Stomach (tissue), 9 donors: ENCODE results near the gene TRIM37. TPM values are rescaled to one million over a fixed set of nuclear protein-coding genes. Genes with fewer than 3 reads are reported as not detected.

Experiments used
- DNase-seq, 2 donors: peaks; one replicate each; pipeline versions ENCODE4 v3.0.0 to v3.0.0-alpha.2; 2013 to 2019
- H3K27ac ChIP-seq, 5 donors: fragments of 200-600 bp in 4 of 5; sonication (generic) in 4 of 5; one replicate each; pipeline ENCODE4 v1.5.1; 2013 to 2019; ENCODE audit warnings: mild to moderate bottlenecking in 1 of 5, moderate library complexity in 1 of 5
- H3K27me3 ChIP-seq, 3 donors: fragments of 200-600 bp; sonication (generic); one replicate each; pipeline ENCODE4 v1.5.1; 2017 to 2019; ENCODE audit warnings: mixed run types in 1 of 3
- H3K36me3 ChIP-seq, 4 donors: fragments of 200-600 bp; sonication (generic); 1 replicate in 3 of 4; 2 replicates in 1 of 4; pipeline ENCODE4 v1.5.1; 2016 to 2019
- H3K4me1 ChIP-seq, 4 donors: fragments of 200-600 bp; sonication (generic); one replicate each; pipeline ENCODE4 v1.5.1; 2016 to 2019
- H3K4me3 ChIP-seq, 4 donors: fragments of 200-600 bp; sonication (generic) in 3 of 4; one replicate each; pipeline ENCODE4 v1.5.1; 2016 to 2019; ENCODE audit warnings: mild to moderate bottlenecking in 1 of 4
- H3K9me3 ChIP-seq, 4 donors: fragments of 200-600 bp; sonication (generic); one replicate each; pipeline ENCODE4 v1.5.1; 2016 to 2019
- EP300 ChIP-seq: sonication (generic); formaldehyde crosslinking; IDR thresholded peaks from one replicate; pipeline ENCODE4 v1.6.1; 2017; ENCODE audit warnings: antibody characterized with exemption
- POLR2A ChIP-seq, 4 donors: fragments of 450-650 bp; IDR thresholded peaks; one replicate each; pipeline ENCODE4 v1.6.1; 2016; ENCODE audit warnings: antibody characterized with exemption in 4 of 4, control low read depth in 2 of 4, mild to moderate bottlenecking in 1 of 4, moderate library complexity in 1 of 4
- POLR2AphosphoS5 ChIP-seq, 3 donors: sonication (generic); formaldehyde crosslinking; IDR thresholded peaks; one replicate each; pipeline ENCODE4 v1.6.1; 2016; ENCODE audit warnings: antibody characterized with exemption in 3 of 3
- WGBS, 5 donors: extraction: QIAGEN DNeasy Blood & Tissue Kit in 3 of 5; methylation state at CpG; one replicate each; pipeline versions ENCODE4 v1.1.5 to v1.1.7; 2013 to 2018; 5-methylcytosine and 5-hydroxymethylcytosine counted together
- intact Hi-C: fragments of 100-400 bp; cut with DNase I; formaldehyde crosslinking; loops from one replicate; pipeline ENCODE4 v1.15.1; 2023; ENCODE audit warnings: low total_unique reads
- polyA plus RNA-seq, 3 donors: library from polyadenylated mRNA; stranded (reverse); fragments of 200-250 nt; gene quantifications; one replicate each; pipeline ENCODE4 v1.2.3, GENCODE V29; 2013
- total RNA-seq, 5 donors: library from RNA; depleted of rRNA; stranded (reverse); fragments of >200 nt; gene quantifications; one replicate each; pipeline versions ENCODE4 v1.1.0 to v1.2.3, GENCODE V29; 2014 to 2016
- TF ChIP-seq, protein P1 (sequence below), 7 experiments: fragments of 450-650 bp in 4 of 7; fragments of 200-600 bp in 3 of 7; sonication (generic) in 3 of 7; IDR thresholded peaks; one replicate each; pipeline ENCODE4 v1.5.1; 2016 to 2019; ENCODE audit warnings: antibody characterized with exemption in 7 of 7, control low read depth in 2 of 7, mild to moderate bottlenecking in 1 of 7
- donor health status: healthy with polysubstance abuse.
- donor health status: Bipolar disorder and iron deficiency.
- donor health status: healthy.

The TRIM37 gene
- total and polyA plus RNA-seq, 8 donors: 4.9 to 68.7 (median 29.0) TPM

DNA sequence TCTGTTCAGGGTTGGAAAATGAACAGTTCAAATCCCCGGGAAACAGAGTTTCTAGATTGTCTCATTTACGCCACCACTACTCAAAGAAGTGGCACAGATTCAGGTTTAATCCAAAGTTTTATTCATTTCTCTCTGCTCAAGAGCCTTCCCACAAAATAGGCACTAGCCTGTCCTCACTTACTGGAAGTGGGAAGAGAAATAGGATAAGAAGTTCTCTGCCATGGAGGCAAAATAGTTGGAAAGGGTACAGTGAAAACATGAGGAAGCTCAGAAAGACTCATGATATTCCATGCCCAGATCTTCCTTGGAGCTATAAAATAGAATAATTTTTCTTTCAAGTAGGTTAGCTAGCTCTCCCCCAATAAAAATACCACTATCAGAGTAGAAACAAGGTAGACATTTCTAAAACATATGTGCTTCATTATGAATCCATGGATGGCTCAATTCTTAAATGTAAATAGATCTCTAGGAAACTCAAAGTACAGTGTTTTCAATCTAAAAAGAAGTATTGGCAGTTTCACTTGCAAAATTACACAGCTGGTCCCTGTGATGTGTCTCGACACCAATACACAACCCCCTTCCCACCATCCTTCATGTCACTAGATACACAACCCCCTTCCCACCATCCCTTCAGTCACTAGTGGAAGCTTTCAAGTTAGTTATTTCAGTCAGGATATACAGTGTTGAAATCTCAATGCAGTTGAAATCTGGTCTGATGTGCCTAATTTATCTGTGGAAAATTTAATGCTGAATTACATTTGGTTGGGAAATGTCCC is 125.8 kb downstream of the TRIM37 start:
- 83 to 88% (median 88%) methylated on average over 3 of the region's 3 CpGs for WGBS, 5 donors
- no peaks in the 10 kb centered on the region for H3K4me1 ChIP-seq
- H3K9me3 ChIP-seq: no peaks in the 10 kb centered on the region
- no peaks in the 10 kb centered on the region for H3K36me3 ChIP-seq
- no peaks in the 10 kb centered on the region for H3K27me3 ChIP-seq
- no peak overlapping the region for H3K27ac ChIP-seq
- DNase-seq: no peak
- intact Hi-C loops: no loop called here
- H3K4me3 ChIP-seq: no peak overlapping the region
- TF ChIP-seq, protein P1, sequence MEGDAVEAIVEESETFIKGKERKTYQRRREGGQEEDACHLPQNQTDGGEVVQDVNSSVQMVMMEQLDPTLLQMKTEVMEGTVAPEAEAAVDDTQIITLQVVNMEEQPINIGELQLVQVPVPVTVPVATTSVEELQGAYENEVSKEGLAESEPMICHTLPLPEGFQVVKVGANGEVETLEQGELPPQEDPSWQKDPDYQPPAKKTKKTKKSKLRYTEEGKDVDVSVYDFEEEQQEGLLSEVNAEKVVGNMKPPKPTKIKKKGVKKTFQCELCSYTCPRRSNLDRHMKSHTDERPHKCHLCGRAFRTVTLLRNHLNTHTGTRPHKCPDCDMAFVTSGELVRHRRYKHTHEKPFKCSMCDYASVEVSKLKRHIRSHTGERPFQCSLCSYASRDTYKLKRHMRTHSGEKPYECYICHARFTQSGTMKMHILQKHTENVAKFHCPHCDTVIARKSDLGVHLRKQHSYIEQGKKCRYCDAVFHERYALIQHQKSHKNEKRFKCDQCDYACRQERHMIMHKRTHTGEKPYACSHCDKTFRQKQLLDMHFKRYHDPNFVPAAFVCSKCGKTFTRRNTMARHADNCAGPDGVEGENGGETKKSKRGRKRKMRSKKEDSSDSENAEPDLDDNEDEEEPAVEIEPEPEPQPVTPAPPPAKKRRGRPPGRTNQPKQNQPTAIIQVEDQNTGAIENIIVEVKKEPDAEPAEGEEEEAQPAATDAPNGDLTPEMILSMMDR (IDR thresholded peaks at IDR 0.05): no peak
- TF ChIP-seq POLR2A (IDR thresholded peaks at IDR 0.05): no peak
- TF ChIP-seq POLR2AphosphoS5 (IDR thresholded peaks at IDR 0.05): no peak
- TF ChIP-seq EP300: no peak

DNA sequence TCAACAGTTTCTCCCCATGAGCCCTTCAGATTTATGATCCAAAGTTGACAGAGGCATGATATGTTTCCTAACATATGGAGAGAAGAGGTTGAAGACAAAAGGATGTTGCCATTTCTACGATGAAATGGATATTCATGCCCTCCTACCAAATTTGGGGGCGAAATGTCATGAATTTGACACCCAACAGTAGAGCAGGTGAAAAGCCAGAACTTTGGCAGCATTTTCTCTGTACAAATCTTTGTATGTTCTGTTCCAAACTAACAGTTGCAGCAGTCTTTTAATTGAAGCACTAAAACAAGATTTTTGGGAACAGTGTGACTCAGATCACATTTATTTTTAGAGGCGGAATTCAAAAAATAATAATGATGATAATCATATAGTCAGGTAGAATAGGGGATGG is 130.1 kb downstream of the TRIM37 start:
- no peaks in the 10 kb centered on the region for H3K27me3 ChIP-seq
- no peak for DNase-seq
- TF ChIP-seq POLR2A (IDR thresholded peaks at IDR 0.05): no peak
- no peak for TF ChIP-seq POLR2AphosphoS5 (IDR thresholded peaks at IDR 0.05)
- TF ChIP-seq, protein P1 (IDR thresholded peaks at IDR 0.05): no peak
- no peak for TF ChIP-seq EP300
- WGBS, 5 donors: 92 to 96% (median 93%) methylated on average over 3 of the region's 3 CpGs
- intact Hi-C loops: no loop called here
- no peak overlapping the region for H3K4me3 ChIP-seq
- H3K4me1 ChIP-seq: no peaks in the 10 kb centered on the region
- no peaks in the 10 kb centered on the region for H3K9me3 ChIP-seq
- H3K27ac ChIP-seq: no peak overlapping the region
- no peaks in the 10 kb centered on the region for H3K36me3 ChIP-seq

DNA sequence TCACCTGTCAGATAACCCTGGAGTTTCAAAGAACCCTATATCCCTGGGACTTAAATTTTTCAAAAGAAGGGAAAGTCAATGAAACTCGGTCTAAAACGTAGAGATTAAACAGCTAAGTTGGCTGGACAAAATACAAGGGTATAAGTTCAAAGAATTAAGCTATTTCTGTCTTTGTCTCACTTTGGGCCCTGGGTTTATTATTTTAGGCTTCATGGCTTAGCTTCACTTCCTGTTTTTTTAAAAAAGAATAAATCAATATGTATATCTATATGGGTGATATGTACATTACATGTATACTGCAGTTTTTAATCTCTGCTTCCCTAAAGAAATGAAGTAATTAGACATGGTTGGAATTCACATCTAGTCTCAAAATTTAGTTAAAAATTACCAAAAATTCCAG is 132.3 kb downstream of the TRIM37 start:
- Histone ChIP-seq H3K4me3 (no peak overlapping the region), H3K4me1 (no peaks in the 10 kb centered on the region), H3K27me3 (no peaks in the 10 kb centered on the region), H3K36me3 (no peaks in the 10 kb centered on the region), H3K9me3 (no peaks in the 10 kb centered on the region), H3K27ac (no peak overlapping the region)
- DNase-seq: no peak
- no peak for TF ChIP-seq POLR2A (IDR thresholded peaks at IDR 0.05)
- no peak for TF ChIP-seq EP300
- TF ChIP-seq, protein P1 (IDR thresholded peaks at IDR 0.05): no peak
- TF ChIP-seq POLR2AphosphoS5 (IDR thresholded peaks at IDR 0.05): no peak
- intact Hi-C loops: no loop called here
- 75 to 91% (median 81%) methylated on average over 2 of the region's 2 CpGs for WGBS, 5 donors

DNA sequence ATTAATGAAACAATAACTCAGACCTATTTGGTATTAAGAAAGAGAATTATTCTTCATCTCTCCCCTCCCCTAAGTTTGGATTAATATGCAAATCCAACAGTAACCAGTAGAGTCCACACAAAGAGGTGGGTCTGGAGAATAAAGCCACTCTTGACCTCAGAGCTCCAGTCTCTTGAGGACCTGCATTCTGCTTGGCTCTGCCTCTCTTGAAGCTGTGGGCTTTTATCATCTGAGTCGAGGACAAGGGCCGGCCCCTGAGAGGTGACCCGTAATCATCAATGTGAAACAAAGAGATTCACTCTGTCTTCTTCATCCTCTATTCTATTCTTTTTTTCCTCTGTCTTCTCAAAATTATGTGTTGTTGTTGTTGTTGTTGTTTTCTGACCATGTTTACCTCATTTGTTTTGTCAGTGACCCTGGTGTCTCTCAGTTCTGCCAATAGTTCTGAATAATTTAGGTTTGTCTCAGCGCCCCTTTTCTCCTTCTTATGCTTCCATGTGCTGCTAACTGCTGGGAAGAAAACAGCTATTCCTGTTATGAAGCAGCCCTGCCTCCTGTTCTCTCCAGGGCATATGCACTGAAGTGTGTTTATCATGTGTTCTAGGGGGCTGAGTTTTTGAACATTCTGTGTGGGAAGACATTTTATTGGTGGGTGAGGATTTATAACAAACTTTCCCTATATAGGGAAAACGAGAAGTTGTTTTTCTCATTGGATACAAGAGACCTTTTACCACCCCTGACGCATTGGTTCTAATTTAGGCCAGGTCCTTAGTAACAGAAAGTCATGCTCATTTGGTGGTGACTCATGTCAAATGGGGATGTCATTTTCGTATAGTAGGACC is 135.8 kb downstream of the TRIM37 start:
- H3K4me1 ChIP-seq: no peaks in the 10 kb centered on the region
- no peak overlapping the region for H3K27ac ChIP-seq
- no peak for DNase-seq
- H3K36me3 ChIP-seq: no peaks in the 10 kb centered on the region
- no peaks in the 10 kb centered on the region for H3K9me3 ChIP-seq
- no peaks in the 10 kb centered on the region for H3K27me3 ChIP-seq
- intact Hi-C loops: no loop called here
- TF ChIP-seq, protein P1 (IDR thresholded peaks at IDR 0.05): no peak
- no peak for TF ChIP-seq POLR2AphosphoS5 (IDR thresholded peaks at IDR 0.05)
- no peak for TF ChIP-seq EP300
- TF ChIP-seq POLR2A (IDR thresholded peaks at IDR 0.05): no peak
- 71 to 78% (median 77%) methylated on average over 7 of the region's 7 CpGs for WGBS, 5 donors
- H3K4me3 ChIP-seq: no peak overlapping the region
